Stimulated activated CD4-positive, alpha-beta T cell treated with anti-CD3 and anti-CD28 coated beads, Interleukin-1b, Interleukin-23, amount 100 ng/mL, for 4 hours (primary cell): Measurements from ENCODE around the gene ASPG.

Experiments
- DNase-seq, 2 donors: peaks; one replicate each; pipeline ENCODE4 v3.0.0-alpha.2; 2020; ENCODE audit warnings: low read depth in 2 of 2

Gene ASPG

DNA sequence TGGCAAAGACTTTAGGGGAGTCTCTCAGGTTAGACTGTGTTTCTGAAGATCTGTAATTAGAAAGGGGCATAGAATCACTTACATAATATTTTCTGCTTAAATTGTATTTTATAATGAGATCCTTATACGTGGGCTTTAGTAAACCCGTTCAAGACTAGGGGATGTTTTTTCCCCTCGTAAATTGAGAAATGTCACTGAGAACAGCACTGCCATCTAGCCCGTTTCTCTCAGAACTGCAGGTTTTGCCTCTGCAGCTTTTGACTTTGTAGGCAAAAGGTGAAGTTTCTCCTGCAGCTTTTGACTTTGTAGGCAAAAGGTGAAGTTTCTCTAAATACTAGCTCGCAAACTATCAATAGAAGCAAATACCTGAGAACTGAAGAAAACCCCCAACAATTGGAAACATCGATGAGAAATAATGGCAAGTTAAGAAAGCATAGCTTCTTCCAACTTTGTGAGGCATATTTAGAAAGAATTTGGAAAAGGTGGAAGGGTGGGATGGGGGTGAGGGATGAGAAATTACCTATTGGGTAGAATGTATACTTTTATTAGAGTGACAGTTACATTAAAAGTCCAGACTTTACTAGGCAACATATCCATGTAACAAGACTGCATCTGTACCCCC, 9.9 kb upstream of the ASPG start:
- no peak for DNase-seq

DNA sequence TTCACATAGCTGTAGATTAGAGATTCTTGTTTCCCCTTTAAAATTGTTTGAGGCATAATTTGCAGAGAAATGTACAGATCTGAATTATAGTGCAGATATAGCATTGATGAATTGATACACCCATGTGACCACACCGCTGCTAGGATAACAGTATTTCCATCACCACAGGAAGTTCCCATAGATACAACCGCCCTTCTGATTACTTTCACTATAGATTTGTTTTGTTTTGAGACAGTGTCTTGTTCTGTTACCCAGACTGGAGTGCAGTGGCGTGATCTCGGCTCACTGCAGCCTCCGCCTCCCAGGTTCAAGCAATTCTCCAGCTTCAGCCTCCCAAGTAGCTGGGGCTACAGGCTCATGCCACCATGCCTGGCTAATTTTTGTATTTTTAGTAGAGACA, 8.8 kb upstream of the ASPG start:
- DNase-seq: no peak

DNA sequence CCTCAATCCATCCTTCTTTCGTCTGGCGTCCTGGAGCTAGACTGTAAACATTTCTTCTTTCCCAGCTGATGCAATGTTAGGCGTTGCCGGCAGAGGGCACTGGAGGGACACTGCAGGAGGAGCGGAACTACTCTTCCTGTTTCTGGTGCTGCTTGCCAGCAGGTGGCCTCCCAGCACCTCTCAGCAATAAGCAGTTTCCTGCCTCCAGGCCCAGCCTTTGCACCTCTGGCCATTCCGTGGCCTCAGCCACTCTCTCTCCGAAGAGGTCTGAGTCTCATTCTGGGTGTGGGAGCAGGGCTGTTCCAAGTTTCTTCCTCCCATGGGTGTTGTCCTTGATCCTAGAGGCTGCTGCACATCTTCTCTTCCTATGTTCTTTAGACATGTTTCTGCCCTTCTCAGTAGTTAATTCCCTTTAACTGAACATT, 7.5 kb upstream of the ASPG start:
- peak; percentile 76 for DNase-seq

DNA sequence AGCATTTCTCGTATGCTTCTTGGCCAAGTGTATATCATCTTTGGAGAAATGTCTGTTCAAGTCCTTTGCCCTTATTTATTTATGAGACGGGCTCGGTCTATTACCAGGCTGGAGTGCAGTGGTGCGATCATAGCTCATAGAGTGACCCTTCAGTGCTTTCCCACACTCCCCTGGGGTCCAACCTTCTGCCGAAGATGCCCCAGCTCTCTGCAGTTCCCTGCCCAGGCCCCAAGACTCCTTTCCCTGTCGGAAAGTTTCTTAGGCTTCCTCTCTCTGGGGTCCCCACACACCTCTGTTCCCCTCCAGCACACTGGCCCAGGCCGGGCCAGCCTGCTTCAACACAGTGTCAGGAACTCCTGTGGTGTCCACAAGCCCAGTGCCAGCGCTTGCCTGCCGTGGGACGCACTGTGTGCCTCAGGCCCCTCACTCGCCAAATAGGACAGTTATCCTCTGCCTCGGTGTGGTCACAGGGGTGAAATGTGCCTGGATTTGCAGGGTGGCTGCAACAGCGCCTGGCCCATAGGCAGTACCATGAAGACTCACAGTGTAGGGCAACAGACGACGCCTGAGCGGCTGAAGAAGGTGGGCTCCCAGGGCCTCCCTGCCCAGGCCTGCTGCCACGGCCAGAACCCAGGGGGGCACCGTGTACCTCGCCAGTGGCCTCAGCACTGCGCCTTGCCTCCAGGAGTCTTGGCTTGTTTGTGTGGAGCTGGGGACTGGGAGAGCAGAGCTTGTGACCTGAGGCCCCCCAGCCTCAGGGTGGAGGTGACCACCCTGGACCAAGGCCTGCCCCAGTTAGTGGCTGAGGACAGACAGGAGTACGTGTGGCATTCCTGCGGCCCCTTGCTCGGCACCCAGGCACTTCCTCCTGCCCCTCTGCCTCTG, 4.9 kb upstream of the ASPG start:
- DNase-seq: no peak

DNA sequence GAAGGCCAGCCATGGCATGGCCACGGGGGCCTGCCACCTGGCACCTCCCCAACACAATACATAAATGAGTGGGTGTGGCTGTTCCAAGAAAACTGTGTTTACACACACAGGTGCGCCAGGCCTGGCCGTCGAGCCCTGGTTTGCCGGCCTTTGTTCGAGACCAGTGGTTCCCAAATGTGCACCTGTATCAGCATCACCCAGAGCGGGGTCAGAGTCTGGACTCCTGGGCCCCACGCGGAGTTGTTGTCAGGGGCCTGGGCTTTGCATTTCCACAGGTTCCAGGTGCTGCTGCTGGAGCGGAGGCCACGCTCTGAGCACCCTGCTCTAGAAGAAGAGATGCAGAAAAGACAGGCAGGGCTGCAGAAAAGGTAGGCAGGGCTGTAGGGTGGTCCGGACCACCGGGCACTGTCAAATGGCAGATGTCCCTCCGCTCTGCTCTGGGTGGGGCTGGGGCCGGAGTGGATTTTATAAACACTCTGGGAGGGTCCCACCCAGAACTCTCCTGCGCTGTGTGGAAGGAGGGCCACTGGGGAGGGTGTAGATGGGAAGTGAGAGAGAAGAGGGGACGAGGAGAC, 4.2 kb upstream of the ASPG start:
- no peak for DNase-seq

DNA sequence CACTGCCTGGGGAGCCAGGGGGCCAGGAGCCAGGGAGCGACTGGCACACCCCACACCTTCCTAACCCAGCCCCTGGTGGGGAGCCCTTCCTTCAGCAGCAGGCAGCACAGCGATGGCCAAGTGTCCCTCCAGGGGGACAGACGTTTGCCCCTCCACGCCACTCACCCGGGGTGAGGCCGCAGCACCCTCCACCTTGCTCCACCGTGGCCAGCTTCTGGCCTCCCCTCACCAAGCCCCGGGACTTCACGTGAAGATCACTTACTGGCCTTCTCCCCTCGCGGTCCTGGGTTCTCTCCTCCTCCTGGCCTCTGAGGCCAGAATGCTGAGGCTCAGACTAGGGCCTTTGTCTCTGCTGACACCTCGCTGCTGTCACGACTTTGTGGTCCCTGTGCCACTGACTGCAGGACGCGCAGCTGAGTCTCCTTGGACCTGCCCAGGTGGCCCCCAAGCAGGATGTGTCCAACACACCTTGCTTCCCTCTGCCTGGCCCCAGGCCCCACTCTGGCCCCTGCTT, 3.5 kb upstream of the ASPG start:
- no peak for DNase-seq

DNA sequence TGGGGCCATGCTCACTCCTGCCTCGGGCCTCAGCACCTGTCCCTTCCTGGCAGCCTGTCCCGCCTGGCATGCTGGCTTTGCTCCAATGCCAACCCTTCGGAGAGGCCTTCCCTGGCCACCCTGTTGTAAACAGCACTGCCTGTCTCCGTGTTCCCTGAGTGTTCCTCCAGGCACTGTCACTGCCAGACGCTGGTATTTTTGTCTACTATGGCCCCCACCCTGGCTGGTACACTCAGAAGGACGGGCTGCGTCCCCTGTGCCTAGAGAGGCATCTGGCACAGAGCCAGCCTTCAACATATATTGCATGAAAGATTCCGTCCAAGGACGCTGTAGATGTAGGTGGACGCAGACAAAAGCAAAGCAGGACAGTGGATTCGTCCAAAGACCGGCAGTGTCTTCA, 2.7 kb upstream of the ASPG start:
- no peak for DNase-seq

DNA sequence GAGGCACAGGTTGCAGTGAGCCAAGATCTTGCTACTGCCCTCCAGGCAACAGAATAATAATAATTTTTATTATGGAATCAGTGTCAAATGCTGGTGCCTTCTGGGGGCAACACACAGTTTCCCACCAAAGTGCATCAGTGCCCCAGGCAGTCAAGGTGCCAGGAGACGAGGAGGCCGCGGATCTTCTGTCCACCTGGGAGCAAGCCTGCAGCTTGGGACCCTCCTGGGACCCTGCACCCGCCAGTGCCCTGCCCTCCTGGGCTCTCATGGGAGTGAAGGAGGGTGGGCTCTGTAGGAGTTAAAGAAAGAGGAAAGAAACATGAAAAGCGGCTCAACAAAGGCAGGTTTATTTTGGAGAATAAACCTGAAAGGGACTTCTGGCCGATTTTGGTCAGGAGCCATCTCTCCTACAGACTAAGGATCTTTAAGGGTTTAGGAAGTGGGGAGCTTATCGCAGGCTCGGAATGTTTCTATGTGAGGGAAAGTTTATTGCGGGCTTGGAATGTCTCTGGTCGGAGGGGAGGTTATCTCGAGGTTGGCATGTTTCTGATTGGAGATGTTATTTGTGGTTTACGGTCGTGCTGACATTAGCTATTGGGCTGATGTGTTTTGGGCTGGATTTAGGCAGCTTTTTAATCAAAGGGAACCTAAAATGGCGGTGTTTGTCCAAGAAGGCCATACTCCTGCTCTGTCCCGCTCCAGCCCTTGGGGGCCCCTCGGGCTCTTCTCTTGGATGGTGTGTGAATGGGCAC, 1.1 kb upstream of the ASPG start:
- no peak for DNase-seq

DNA sequence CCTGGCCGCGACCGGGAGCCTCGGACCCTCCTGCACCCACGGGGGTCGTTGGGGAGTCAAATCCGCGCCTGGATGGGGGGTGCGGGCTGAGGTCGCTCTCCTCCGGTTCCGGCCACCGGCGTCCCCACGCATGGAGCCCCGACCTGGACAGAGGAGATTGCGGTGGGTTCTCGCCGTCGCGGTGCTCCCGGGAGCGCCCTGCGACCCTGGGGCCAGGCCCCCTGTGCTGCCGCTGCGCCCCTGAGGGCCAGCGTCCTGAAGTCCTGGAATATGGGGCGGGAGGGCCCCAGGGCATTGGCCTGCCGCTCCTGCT, 345 bp downstream of the ASPG start:
- no peak for DNase-seq

DNA sequence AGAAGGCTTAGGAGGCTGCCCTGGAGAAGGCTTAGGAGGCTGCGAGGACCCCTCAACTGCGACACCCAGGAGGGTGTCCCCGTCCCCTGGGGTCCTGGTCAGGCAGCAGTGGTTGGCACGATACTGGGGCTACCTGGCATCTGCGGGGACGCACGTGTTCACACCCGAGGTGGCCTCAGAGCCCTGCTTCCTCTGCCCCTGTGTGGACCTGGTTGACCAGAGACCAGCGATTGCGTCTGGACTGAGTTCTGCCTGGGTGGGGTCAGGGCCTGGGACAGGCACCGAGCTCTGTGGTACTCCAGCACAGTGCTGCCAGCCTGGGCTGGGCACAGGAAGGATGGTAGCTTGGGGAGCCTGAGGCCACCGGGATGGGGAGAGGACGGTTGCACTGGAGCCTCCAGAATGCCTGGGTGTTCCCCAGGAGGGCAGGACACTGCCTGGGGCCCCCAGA, 735 bp downstream of the ASPG start:
- DNase-seq: no peak

DNA sequence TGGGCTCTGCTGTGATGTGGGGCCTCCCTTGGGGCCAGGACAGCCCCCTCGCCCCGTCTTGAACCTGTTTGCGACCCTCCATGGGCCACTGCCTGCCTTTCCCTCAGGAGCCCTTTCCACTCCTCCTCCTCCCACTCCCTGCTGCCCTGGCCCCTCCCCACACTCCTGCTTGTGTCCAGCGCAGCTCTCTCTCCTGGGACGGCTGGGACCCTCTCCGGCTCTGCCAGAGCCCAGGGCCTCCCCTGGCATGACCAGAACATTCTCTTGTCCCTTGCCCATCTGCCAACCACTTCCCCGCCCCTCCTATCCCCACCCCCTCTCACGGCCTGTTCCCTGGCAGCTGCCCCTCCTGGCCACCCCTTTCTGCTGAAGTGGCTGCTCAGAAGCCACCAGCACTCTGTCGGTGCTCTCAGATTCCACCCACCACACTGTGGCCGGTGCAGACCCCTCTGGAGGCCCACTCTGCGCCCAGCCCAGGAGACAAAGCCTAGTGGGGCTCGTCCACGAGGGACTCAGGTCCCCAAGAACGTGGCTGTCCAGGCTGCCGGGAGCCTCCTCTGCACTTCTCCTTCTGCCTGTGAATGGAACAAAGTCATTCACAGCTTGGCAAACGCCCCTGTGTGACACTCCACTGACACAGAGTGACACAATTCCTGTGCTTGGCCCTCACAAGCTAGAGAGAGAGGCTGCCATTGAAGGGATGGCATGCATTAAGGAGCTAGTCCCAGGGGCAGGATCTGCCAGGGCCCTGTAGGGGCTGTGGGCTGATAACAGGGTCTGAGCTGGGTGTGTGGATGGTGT, 1.4 kb downstream of the ASPG start:
- no peak for DNase-seq

DNA sequence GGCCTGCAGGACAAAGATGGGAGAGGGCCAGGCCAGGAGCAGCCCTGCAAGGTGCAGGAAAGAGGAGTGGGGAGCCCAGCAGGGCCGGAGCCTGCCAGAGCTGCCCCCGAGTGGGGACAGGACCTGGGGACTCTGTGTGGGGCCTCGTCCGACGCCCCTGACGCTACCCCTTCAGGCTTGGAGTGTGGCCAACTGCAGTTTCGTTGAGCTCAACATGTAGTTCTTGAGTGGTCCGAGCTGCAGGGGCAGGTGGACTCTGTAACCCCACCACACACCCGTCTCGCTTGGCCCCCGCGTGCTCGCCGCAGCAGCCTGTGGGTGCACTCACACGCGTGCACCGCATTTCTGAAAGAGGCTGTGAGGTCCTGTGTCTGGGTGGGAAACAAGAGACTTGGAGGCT, 2.0 kb downstream of the ASPG start:
- no peak for DNase-seq

DNA sequence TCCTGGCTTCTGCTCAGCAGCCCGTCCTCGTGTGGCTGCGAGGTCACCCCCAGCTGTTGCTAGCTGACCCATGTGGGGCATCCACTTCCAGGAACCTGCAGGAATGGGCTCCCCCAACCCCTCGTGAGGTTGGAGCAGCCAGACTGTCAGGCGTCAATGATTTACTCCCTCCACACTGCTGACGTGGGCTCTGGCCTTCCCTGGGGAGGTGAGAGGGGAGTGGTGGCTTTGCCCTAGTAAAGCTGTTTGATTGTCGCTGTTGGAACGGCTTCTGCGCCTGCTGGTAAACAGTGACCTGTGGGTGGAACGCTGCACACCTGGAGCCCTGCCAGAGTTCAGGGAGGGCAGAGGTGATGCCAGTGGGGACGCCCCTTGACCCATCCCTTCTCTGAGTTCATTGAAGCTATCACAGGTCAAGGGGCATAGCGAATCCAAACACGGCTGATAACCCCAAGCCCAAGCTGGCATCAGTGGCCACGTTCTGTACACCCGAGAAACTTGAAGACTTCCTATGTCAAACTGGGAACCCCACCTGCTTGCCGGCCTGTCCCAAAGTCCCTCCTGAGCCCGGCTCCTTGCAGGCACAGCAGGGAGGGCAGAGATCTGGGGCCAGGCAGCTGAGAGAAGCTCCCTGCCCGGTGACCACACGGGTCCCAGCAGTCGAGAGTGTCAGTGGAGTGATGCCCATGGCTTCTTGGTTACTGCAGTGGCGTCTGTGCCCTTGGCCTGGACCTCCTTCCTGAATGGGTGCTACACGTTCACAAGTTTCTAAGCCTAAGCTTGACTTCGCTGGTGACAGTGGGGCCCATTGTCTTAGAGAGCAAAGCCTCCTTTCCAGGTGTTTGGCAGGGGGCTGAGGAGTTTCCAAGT, 2.7 kb downstream of the ASPG start:
- DNase-seq: no peak

DNA sequence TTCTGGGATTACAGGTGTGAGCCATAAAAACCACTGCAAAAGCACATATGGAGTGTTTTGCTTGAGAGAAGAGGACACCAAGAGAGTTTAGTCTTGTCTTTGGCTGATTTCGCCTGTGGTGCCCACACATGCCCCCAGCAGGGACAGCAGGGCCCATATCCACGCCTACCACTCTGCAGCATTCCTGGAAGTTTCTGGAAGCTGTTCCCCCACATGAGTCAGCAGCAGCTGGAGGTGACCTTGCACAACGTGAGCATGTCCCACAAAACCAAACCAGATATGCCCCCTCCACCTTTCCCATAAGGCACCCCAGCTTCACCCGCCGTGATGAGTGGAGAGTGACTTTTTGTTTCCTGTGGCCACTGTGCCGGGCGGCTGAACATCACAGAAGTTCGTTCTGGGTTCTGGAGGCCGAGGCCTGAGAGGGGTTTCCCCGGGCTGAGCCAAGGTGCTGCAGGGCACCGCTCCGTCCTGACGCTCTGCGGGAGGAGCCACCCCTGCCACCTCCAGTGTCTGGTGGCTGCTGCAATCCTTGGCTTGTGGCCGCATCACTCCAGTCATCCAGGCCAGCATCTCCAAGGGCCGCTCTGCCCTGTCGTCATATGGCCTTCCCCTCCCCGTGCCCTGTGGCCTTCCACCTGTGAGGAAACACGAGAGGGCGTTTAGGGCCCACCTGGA, 4.7 kb downstream of the ASPG start:
- no peak for DNase-seq

DNA sequence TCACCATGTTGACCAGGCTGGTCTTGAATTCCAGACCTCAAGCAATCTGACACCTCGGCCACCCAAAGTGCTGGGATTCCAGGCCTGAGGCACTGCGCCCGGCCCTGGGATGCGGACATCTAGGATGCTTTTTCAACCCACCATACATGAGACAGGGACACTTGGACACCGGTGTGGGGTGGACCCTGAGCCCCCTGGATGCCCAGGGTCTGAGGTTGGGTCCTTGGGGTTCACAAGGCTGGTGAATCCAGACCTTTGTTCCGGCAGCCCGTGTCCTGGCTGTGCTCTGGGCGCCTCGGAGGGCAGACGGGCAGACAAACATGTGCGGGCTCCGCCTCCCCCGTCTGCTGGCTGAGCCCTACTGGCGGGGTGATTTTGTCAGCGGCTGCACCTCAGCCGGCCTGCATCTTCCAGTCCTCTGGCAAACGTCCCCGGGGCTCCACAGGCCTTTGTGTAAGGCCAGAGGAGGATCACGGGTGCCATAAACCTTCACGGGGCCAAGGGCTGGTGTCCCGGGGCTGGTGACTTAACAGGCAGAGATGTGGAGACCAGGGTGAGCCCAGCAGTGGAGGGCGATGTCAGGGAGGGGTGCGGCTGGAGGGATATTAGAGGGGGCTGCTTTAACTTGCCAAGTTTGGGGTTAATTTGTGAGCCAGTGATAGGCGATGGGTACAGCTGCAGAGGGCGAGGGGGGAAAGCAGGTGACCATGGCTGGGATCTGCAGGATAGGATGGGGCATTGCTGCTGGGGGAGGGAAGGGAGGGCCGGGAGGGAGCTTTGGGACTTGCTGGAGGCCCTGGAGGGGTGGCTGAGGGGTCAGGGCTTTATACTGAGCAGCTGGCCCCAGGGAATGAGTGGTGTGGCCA, 5.8 kb downstream of the ASPG start:
- no peak for DNase-seq

DNA sequence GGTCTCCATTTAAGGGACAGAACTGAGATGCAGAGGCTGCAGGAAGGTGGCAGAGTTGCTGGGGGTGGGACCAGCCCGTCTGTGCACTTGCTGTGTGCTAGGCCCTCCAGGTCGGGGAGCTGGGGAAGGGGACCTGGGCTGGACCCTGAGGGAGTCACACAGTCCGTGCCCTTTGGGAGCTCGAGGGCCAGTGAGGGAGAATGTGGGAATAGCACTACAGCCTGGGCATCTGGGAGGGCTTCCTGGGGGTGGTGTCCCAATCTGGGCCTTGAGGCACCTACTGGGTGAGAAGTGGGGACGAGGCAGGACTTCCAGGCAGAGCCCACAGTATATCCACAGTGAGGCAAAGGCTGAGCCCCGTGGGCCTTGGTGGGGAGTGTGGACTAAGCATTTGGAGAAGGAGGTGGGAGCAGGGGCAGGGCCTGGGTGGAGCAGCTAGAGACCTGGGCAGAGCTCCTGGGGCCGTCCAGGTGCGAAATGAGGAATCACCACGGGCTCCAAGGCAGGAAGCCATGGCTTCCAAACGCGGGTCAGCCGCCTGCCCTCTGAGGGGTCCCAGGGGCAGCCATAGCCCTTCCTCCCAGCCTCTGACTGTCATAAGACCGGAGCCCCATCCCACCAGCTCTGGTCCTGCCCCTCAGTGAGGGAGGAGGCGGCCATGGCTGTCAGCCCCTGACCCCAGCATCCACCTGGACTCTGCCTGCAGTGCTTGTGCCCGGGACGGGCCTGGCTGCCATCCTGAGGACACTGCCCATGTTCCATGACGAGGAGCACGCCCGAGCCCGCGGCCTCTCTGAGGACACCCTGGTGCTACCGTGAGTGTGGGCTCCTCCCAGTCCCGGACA, 6.6 kb downstream of the ASPG start:
- DNase-seq: no peak

DNA sequence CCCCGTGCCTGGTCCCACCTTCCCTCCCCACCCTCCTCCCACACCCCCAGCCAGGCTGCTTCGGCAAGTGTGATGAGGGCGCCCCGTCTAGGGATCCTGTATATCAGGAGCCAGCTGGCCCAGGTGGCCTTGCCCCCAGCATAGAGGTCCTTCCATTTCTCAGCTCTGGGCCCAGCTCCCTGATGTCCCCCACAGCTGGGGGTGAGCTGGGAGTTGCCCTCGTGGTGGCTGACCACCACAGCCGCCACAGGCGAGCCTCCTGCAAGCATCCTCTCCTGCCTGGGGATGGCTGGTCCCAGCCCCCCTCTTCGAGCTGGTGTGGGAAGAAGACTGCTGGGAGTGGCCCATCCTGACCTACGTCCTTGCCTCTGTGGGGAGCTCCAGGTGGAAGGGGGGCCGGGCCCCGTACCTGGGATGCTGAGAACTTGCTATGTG, 7.4 kb downstream of the ASPG start:
- no peak for DNase-seq
